ENCODE measurements around the gene JAK1. TPM values are rescaled to one million over a fixed set of nuclear protein-coding genes. Genes with fewer than 3 reads are reported as not detected.

JAK1 gene
- total RNA-seq, 1 donor from 2014 or later = 156 TPM

DNA sequence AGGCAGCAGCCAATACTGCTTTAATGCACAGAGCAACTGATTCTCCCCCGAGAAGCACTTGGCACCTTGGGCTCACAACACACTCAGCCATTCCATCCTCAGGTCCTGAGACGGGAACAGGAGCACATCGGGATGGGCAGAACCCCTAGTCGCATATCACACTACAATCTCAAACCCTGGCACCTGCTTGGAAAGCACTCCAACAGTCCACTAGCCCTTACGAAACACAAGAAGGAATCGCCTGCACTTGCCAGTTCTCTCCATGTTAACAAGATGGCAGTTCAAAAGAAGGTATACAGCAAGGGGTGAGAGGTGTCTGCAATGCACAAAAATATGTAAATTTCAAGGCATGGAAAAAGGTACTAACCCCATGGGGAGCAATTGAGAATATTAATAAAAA, 21.4 kb downstream of the JAK1 start:
- DNase-seq (no peak), ATAC-seq (peak in 1 of 2 donors; percentile 12)
- H3K4me1 ChIP-seq = peaks cover 83% of the 10 kb centered on the region
- intact Hi-C loops (cut with DNase I) = no loop called here
- no peaks in the 10 kb centered on the region for H3K27me3 ChIP-seq (ENCODE audit: low read depth)
- H3K36me3 ChIP-seq = no peaks in the 10 kb centered on the region
- TF ChIP-seq, protein P1, sequence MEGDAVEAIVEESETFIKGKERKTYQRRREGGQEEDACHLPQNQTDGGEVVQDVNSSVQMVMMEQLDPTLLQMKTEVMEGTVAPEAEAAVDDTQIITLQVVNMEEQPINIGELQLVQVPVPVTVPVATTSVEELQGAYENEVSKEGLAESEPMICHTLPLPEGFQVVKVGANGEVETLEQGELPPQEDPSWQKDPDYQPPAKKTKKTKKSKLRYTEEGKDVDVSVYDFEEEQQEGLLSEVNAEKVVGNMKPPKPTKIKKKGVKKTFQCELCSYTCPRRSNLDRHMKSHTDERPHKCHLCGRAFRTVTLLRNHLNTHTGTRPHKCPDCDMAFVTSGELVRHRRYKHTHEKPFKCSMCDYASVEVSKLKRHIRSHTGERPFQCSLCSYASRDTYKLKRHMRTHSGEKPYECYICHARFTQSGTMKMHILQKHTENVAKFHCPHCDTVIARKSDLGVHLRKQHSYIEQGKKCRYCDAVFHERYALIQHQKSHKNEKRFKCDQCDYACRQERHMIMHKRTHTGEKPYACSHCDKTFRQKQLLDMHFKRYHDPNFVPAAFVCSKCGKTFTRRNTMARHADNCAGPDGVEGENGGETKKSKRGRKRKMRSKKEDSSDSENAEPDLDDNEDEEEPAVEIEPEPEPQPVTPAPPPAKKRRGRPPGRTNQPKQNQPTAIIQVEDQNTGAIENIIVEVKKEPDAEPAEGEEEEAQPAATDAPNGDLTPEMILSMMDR (IDR thresholded peaks at IDR 0.05) = no peak
- no peaks in the 10 kb centered on the region for H3K9me3 ChIP-seq
- no peak overlapping the region for H3K27ac ChIP-seq
- no peak overlapping the region for H3K4me3 ChIP-seq

DNA sequence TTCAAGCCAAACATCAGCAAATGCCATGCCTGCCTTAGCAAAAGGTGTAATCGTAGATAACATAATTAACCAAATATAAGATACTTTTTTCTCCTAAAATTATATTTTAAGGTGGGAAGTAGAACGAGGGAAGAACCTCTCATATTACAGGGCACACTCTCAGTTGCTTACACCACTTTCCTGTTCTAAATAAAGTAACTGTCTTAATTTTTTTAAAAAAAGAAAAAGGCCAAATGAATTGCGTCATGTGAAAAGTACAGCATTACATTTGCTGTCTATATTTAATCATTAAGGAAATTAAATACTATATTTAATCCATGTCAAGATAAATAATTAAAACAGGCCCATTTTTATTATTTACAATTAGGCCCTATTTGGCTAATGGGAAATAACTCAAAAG, 23.7 kb downstream of the JAK1 start:
- H3K4me3 ChIP-seq = no peak overlapping the region
- ATAC-seq (no peak), DNase-seq (no peak)
- intact Hi-C loops (cut with DNase I) = no loop called here
- H3K36me3 ChIP-seq = no peaks in the 10 kb centered on the region
- no peak overlapping the region for H3K27ac ChIP-seq
- TF ChIP-seq, protein P1 (IDR thresholded peaks at IDR 0.05) = no peak
- H3K9me3 ChIP-seq = no peaks in the 10 kb centered on the region
- peaks cover 69% of the 10 kb centered on the region for H3K4me1 ChIP-seq
- H3K27me3 ChIP-seq (ENCODE audit: low read depth) = no peaks in the 10 kb centered on the region

DNA sequence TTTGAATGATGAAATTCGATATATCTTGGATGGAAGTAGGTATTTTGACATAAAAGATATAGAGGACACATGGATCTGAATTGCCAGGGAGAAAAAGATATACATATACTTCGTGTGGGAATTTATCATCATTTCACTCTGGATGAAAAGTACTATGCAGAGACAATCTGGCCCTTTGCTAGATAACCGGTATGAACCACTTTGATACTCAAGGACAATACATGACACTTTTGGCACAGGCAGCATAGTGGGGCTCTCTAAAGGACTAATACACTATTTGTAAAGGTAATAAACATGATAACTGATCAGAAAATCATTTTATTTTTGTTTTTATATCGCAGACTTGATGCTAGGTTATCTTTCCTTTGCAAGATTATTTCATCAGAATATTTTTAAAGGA, 24.2 kb downstream of the JAK1 start:
- Histone ChIP-seq H3K4me1 (peaks cover 65% of the 10 kb centered on the region), H3K27me3 (ENCODE audit: low read depth) (no peaks in the 10 kb centered on the region), H3K4me3 (no peak overlapping the region), H3K9me3 (no peaks in the 10 kb centered on the region), H3K27ac (no peak overlapping the region), H3K36me3 (no peaks in the 10 kb centered on the region)
- DNase-seq = no peak
- ATAC-seq = no peak
- TF ChIP-seq, protein P1 (IDR thresholded peaks at IDR 0.05) = no peak
- intact Hi-C loops (cut with DNase I) = no loop called here

DNA sequence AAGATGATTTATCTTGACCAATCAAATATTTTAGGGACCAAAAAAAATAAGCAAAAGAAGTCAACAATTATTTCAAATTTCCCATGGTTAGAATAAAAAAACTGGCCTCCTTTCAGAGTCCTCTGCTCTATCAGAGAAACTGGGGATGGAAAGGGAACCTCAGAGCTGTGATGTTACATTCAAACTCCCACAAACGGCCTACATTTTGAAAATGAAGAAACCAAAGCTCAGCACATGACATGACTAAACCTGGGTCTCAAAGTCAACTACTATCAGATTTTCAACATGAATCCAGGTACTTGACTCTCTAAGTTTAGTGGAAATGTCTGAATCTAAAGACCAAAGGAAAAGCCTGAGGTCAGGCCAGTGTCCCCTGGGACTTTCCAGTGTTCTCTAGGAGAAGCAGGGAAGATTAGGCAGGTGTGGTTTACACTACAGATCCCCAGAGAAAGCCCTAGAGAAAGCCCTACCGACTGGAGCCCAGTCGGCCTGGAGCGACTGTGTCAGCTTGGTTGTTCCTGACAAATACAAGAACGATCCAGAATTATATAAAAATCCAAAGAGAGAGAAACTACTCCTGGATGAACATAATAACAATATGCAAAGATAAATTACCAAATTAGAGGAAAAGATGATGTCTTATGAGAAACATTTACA, 24.8 kb downstream of the JAK1 start:
- DNase-seq = no peak
- Histone ChIP-seq H3K4me3 (no peak overlapping the region), H3K4me1 (peaks cover 65% of the 10 kb centered on the region), H3K27me3 (ENCODE audit: low read depth) (no peaks in the 10 kb centered on the region), H3K36me3 (no peaks in the 10 kb centered on the region), H3K9me3 (no peaks in the 10 kb centered on the region), H3K27ac (no peak overlapping the region)
- TF ChIP-seq, protein P1 (IDR thresholded peaks at IDR 0.05) = no peak
- no peak for ATAC-seq
- intact Hi-C loops (cut with DNase I) = no loop called here

DNA sequence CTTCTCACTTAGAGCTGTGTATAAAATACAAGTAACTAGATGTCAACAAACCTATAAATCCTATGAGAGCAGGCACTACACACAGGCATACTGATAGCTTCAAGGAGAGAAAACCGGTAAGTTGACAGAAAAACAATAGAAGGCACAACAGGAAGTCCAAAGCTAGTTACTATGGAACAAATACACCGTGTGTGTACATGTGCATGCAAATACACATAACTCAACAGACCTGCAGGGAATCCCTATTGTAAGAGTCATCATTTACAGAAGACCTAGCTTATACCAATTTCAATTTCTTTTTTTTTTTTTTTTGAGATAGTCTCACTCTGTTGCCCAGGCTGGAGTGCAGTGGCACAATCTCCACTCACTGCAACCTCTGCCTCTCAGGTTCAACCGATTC, 26.3 kb downstream of the JAK1 start:
- Histone ChIP-seq H3K4me3 (no peak overlapping the region), H3K27ac (no peak overlapping the region), H3K9me3 (no peaks in the 10 kb centered on the region), H3K36me3 (no peaks in the 10 kb centered on the region), H3K4me1 (peaks cover 64% of the 10 kb centered on the region), H3K27me3 (ENCODE audit: low read depth) (no peaks in the 10 kb centered on the region)
- DNase-seq (no peak), ATAC-seq (no peak)
- intact Hi-C loops (cut with DNase I) = no loop called here
- TF ChIP-seq, protein P1 (IDR thresholded peaks at IDR 0.05) = no peak
